Mucosa of rectum (tissue), 2 donors: Measurements from ENCODE around the gene CROCC2.

Experiments
- H3K27ac ChIP-seq, 2 donors: one replicate each; pipeline ENCODE4 v1.7.0; 2013; ENCODE audit warnings: inconsistent platforms in 2 of 2, low read depth in 2 of 2, low read length in 2 of 2
- H3K27me3 ChIP-seq, 2 donors: one replicate each; pipeline ENCODE4 v1.7.0; 2013; ENCODE audit warnings: low read length in 2 of 2; ENCODE audit not compliant: control insufficient read depth in 2 of 2, insufficient read depth in 2 of 2
- H3K36me3 ChIP-seq, 2 donors: one replicate each; pipeline ENCODE4 v1.7.0; 2013; ENCODE audit warnings: low read length in 2 of 2; ENCODE audit not compliant: control insufficient read depth in 2 of 2, insufficient read depth in 2 of 2
- H3K4me1 ChIP-seq, 2 donors: one replicate each; pipeline ENCODE4 v1.7.0; 2013; ENCODE audit warnings: low read length in 2 of 2, mild to moderate bottlenecking in 1 of 2; ENCODE audit not compliant: control insufficient read depth in 2 of 2, insufficient read depth in 2 of 2
- H3K4me3 ChIP-seq, 2 donors: one replicate each; pipeline ENCODE4 v1.7.0; 2013; ENCODE audit warnings: low read length in 2 of 2
- H3K9ac ChIP-seq, 2 donors: one replicate each; pipeline ENCODE4 v1.7.0; 2013; ENCODE audit warnings: low read length in 2 of 2, low read depth in 1 of 2, mild to moderate bottlenecking in 1 of 2
- H3K9me3 ChIP-seq, 2 donors: one replicate each; pipeline ENCODE4 v1.7.0; 2013; ENCODE audit warnings: low read length in 2 of 2; ENCODE audit not compliant: control insufficient read depth in 2 of 2
- donor health status: healthy.
- donor health status: Normal muscosa, but diverticular disease.

The CROCC2 gene

DNA sequence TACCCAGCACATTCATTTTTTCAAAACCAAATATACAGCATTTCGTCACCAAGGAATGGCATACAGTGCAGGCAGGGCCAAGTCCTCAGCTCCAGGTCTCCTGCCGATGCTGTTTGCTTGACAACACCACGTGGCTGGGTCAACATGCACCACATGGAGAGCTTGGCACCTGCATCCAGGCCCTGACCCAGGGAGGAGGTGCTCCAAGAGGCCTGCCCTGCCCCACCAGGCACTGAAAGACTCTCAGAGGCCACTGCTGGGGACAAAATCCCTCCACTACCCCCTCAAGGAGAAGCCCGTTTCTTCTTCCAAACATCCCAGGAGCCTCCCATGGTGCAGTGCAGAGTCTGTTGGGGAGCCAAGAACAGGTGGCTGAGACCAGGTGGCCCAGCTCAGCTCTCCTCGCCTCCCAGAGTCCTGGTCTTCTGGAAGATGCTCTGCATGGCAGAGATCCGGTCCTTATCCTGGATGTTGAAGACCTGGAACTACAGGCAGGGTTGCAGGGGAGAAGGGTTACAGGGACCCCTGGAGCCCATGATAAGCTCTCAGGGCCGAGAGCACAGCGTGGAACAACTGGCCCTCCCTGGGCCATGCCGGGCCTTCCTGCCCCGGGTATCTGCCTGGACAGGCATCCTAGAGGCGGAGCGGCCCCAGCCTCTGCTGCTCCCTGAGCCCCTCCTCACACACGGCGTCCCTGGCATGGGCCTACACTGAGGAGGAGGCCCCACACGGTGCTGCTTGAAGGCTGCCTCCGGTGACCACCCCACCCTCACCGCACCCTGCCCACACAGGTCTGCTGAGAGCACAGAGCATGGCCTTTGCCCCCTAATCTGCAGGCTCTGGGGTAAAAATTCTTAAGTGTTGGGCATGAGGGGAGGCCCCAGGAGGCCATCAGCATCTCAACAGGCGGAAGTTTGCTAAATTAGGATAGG is 19.2 kb upstream of the CROCC2 start:
- no peaks in the 10 kb centered on the region for H3K36me3 ChIP-seq
- H3K4me3 ChIP-seq: no peak overlapping the region
- no peaks in the 10 kb centered on the region for H3K27me3 ChIP-seq
- H3K27ac ChIP-seq: no peak overlapping the region
- H3K9ac ChIP-seq: no peak overlapping the region
- H3K4me1 ChIP-seq: peaks cover 12 to 25% of the 10 kb centered on the region in 2 donors
- H3K9me3 ChIP-seq: no peaks in the 10 kb centered on the region

DNA sequence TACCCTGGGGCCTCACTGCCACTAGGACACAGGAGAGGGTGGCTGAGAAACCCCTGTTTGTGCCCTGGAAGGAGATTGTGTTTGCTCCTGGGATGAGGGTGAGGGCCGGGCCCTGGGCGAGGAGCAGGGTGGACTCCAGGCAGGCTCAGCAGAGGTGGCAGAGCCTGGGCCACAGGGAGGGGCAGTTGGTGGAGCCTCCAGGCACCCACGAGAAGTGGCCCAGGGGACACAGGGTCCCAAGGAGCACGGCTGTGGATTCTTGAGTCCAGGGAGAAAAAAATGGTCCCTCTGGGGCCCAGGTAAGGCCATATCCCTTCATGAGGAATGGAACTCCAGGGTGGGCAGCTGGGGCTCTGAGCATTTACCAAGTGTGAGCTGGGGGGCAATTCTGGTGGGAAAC is 18.5 kb upstream of the CROCC2 start:
- H3K27me3 ChIP-seq: no peaks in the 10 kb centered on the region
- no peak overlapping the region for H3K27ac ChIP-seq
- no peaks in the 10 kb centered on the region for H3K9me3 ChIP-seq
- no peaks in the 10 kb centered on the region for H3K36me3 ChIP-seq
- H3K4me3 ChIP-seq: no peak overlapping the region
- H3K9ac ChIP-seq: no peak overlapping the region
- peaks cover 12 to 26% of the 10 kb centered on the region in 2 donors for H3K4me1 ChIP-seq

DNA sequence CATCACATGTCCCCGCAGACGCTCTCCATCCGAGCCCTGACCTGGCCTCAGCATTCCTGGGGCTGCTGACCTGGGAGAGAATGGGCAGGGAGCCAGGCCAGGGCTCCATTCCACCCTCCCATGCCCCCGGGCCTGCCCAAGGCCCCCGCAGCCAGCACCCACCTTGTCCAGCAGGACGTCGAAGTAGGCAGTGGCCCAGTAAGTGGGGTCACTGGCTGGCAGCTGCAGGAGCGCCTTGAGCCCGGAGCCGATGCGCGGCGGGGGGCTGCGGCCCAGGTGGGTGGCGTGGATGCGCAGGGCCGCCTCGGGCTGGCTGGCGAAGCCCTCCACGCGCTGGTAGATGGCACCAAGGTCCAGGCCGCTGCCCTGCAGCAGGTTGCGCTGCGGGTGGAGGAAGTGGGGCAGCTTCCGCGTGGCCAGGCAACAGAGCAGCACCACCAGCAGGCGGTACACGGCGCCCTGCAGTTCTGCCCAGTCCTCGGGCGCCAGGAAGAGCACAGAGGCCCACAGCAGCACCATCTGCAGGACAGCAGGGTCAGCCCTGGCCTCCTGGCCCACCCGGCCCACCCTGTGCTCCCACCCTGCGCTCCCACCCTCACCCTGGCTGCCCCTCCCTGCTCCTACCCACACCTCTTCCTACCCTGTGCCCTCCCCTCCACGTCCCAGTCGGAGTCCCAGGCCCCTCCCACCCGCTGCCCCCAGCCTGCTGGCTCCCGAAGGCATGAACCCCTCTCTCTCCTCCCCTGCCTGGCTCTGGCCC is 17.8 kb upstream of the CROCC2 start:
- Histone ChIP-seq H3K4me1 (peaks cover 12 to 26% of the 10 kb centered on the region in 2 donors), H3K36me3 (no peaks in the 10 kb centered on the region)

DNA sequence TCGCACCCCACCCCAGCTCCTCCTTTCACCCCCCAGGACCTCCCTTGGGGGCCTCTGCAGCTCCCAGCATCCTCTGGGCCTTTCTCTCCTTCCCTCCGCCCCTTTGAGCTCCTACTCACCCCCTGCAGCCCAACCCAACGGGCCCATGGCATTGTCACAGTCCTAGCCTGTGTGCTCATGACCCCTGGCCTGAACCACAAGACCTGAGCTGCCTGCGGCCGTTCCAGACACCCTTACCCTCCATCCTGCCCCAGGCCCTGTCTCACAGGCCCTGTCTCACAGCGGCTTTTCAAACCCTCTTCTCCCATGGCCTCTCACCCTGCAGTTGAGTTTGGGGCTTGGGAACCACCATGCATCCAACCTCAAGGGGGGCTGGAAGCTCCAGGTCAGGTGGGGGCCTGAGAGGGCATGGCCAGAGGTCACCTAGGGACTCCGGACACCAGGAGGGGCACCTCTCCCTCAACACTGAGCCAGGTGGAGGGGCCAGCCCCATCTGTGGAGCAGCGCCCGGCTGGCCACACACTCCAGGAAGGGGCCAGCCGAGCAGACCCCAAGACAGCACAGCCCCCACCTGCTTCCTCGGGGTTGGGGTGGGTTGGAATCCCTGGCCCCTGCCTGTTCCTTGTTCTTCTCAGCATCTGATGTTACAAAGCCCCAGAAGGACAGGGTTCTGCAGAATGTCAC is 17.1 kb upstream of the CROCC2 start:
- Histone ChIP-seq H3K9me3 (no peaks in the 10 kb centered on the region), H3K27me3 (no peaks in the 10 kb centered on the region), H3K27ac (no peak overlapping the region), H3K36me3 (no peaks in the 10 kb centered on the region), H3K4me1 (peaks cover 15 to 29% of the 10 kb centered on the region in 2 donors), H3K4me3 (no peak overlapping the region), H3K9ac (no peak overlapping the region)

More for the DNA sequence above, 17.8 kb upstream of the CROCC2 start:
- H3K9ac ChIP-seq: no peak overlapping the region
- H3K27ac ChIP-seq: no peak overlapping the region
- H3K4me3 ChIP-seq: no peak overlapping the region
- H3K9me3 ChIP-seq: no peaks in the 10 kb centered on the region
- H3K27me3 ChIP-seq: no peaks in the 10 kb centered on the region

DNA sequence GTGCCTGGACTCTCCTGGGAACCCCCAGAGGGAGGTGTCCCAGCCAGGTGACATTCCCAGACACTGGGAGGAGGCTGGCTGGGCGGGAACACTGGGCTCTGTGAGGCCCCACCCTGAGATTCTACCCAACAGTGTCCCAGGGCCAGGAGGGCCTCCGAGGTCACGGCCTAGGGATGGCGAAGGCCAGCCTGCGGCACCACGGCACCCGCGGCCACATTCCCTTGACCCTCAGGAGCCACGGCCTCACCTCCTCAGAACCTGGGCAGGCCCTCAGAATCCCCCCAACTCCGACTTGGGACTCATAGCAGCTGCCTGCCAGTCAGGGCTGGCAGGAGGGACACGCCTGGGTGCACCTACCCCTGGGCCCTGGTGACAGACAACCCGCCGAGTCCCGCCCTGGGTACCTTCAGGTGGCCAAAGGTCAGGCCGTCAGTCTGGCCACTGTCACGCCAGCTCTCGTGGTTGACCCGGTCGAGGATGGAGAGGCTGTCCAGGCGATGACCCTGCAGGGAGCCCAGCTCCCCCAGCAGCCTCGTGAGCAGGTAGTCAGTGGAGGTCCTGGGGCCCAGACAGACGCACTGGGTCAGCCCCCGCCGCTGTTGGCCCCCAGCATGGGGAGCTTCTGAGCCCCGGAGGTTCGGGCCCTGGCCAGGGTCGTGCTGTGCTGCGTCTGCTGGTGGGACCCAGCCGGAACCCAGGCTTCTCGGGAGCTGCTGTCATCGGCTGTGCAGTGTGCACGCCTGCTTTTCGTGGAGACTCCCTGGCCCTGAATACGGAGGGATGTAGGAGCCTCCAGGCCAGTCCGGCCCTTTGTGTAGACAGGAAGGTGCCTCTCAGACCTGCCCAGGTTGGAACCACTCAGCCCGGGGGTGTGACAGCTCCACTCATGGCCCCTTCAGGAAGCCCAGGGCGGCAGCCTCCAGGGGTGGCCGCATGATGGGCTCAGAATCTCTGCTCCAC is 16.3 kb upstream of the CROCC2 start:
- no peaks in the 10 kb centered on the region for H3K9me3 ChIP-seq
- peak overlapping the region in 1 of 2 donors; percentile 30 for H3K27ac ChIP-seq
- H3K36me3 ChIP-seq: no peaks in the 10 kb centered on the region
- no peaks in the 10 kb centered on the region for H3K27me3 ChIP-seq
- H3K4me1 ChIP-seq: peaks cover 15 to 29% of the 10 kb centered on the region in 2 donors
- H3K4me3 ChIP-seq: no peak overlapping the region
- H3K9ac ChIP-seq: peak overlapping the region in 1 of 2 donors; percentile 13

DNA sequence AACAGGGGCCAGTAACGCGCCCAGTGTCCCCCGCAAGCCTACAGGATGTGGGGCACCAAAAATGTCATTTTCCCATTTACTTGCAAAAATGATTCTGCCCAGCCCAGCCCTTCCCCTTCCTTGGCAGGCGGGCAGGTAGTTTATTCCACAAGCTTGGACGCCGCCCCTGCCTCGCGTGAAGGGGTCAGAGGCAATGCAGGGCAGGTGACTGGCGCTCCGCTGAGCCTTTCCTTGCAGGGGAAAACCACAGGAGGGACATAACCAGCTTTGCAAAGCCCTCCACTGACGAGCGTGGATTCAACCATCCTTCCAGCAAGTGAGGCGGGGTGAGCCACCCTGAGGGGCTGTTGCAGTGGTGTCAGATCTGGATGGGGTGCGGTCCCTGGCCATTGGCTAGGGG is 15.4 kb upstream of the CROCC2 start:
- H3K27me3 ChIP-seq: no peaks in the 10 kb centered on the region
- no peaks in the 10 kb centered on the region for H3K9me3 ChIP-seq
- H3K4me1 ChIP-seq: peaks cover 15 to 34% of the 10 kb centered on the region in 2 donors
- H3K4me3 ChIP-seq: no peak overlapping the region
- no peak overlapping the region for H3K9ac ChIP-seq
- H3K36me3 ChIP-seq: no peaks in the 10 kb centered on the region
- no peak overlapping the region for H3K27ac ChIP-seq

DNA sequence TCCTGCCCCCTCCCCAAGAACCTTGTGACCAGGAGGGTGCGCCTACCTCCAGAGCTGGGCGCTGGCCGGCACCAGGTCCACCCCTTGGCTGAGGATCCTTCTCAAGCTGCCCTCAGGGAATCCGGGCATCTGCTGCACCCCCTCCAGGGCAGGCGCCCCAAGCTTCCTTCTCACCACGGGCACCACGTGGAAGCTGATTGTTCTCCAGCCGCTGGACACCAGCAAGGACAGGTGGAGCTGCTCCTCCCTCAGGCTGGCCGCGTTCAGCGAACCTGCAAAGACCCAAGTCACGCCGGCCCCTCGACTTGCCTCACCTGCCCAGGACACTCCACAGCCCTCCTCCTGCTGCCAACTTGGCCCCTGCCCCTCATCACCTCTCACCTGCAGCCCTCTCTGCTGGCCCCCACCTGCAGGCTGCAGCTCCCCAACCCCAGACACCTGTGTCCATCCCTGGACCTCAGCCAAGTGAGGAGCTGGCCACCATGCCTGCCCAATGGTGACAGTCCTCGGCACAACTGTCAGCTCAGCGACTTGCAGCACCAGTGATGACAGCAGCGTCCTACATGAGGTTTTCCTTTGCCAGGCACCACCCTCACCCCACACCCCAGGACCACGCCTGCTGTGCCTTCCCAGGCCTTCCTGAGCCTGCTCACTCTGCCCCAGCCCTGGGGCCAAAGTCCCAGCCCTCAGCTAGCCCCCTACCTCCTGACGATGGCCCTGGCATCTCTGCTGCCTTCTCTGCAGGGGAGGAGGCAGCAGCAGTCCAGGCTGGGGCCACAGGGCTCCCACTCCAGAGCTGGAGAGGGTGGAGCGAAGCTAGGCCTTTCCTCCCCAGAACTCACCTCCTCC is 14.4 kb upstream of the CROCC2 start:
- H3K9ac ChIP-seq: no peak overlapping the region
- no peak overlapping the region for H3K27ac ChIP-seq
- H3K4me1 ChIP-seq: peaks cover 15 to 41% of the 10 kb centered on the region in 2 donors
- H3K4me3 ChIP-seq: no peak overlapping the region
- H3K27me3 ChIP-seq: no peaks in the 10 kb centered on the region
- H3K9me3 ChIP-seq: no peaks in the 10 kb centered on the region
- no peaks in the 10 kb centered on the region for H3K36me3 ChIP-seq

DNA sequence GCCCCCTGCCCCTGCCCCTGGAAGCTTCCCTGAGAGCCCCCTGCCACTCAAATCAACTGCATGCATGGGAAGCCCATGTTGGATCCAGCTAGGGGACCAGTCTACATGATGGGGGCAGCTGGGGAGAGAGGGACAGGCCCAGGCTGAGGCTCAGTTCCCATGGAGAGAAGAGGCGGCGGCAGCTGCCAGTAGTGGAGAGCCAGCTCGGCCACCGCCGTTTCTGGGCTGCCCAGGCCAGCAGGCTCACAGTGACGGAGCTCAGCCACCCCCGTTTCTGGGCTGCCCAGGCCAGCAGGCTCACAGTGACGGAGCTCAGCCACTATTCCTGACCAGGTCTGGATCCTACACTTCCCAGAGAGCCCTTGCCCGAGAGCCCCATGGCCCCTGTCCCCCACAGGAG is 13.8 kb upstream of the CROCC2 start:
- H3K9me3 ChIP-seq: no peaks in the 10 kb centered on the region
- H3K27ac ChIP-seq: no peak overlapping the region
- no peak overlapping the region for H3K9ac ChIP-seq
- peaks cover 19 to 45% of the 10 kb centered on the region in 2 donors for H3K4me1 ChIP-seq
- H3K36me3 ChIP-seq: no peaks in the 10 kb centered on the region
- H3K27me3 ChIP-seq: no peaks in the 10 kb centered on the region
- no peak overlapping the region for H3K4me3 ChIP-seq

DNA sequence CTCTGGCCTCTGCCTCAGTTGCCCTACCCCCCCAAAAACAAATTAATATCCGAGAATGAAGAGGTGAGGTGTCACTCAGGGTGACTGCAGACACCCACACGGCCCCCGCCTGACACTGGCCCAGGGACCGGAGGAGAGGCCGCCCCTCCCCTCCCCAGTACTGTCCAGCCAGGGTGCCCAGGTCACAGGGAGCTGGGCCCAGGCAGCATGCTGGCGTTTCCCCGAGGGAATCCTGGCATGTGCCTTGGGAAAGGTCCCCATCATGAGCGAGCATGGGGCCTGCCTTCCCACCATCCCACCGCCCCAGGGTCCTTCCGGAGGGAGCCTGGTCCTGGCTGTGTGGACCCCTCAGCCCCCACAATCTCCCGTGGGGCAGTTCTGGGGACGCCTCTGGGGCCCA is 13.2 kb upstream of the CROCC2 start:
- Histone ChIP-seq H3K27ac (no peak overlapping the region), H3K4me3 (no peak overlapping the region), H3K9me3 (no peaks in the 10 kb centered on the region), H3K27me3 (no peaks in the 10 kb centered on the region), H3K4me1 (peaks cover 19 to 45% of the 10 kb centered on the region in 2 donors), H3K36me3 (no peaks in the 10 kb centered on the region), H3K9ac (no peak overlapping the region)
